PC-9 (cell line): ENCODE results near the gene ARHGEF12. TPM values are rescaled to one million over a fixed set of nuclear protein-coding genes. Genes with fewer than 3 reads are reported as not detected.

Experiments used
- BruUV-seq: library from RNA; stranded (reverse); fragments of 400-500 nt; replicated peaks from 2 replicates; lab custom pipeline; 2021; lab: Mats Ljungman, UMichigan
- CTCF ChIA-PET: fragments of 300-600 bp; sonication (Branson Sonifier 250); formaldehyde crosslinking; loops from one replicate; lab custom pipeline; 2022; ENCODE audit warnings: antibody characterized with exemption; lab: Charles Lee
- POLR2A ChIA-PET: fragments of 300-600 bp; sonication (Branson Sonifier 250); formaldehyde crosslinking; loops from one replicate; lab custom pipeline; 2022; ENCODE audit warnings: antibody characterized with exemption; ENCODE audit not compliant: unreplicated experiment; lab: Charles Lee
- DNase-seq, 2 experiments: peaks; one replicate each; pipeline versions ENCODE4 v3.0.0 to v3.0.0-alpha.2; 2015 to 2022; ENCODE audit warnings: mixed read lengths in 1 of 2
- H2AFZ ChIP-seq: fragments of 200-600 bp; sonication (generic); 2 replicates; pipeline ENCODE4 v1.8.1; 2017; ENCODE audit warnings: antibody characterized with exemption
- H3F3A ChIP-seq: fragments of 200-600 bp; sonication (generic); 2 replicates; pipeline ENCODE4 v1.8.1; 2017; ENCODE audit warnings: antibody characterized with exemption, mild to moderate bottlenecking, low read depth; ENCODE audit not compliant: insufficient read depth
- H3K27ac ChIP-seq: fragments of 200-600 bp; sonication (generic); 2 replicates; pipeline ENCODE4 v1.6.1; 2016; ENCODE audit warnings: mixed run types
- H3K27me3 ChIP-seq: fragments of 200-600 bp; sonication (generic); 2 replicates; pipeline ENCODE4 v1.6.1; 2016; ENCODE audit warnings: low read depth, mixed run types; ENCODE audit not compliant: insufficient read depth
- H3K36me3 ChIP-seq: fragments of 200-600 bp; sonication (generic); 2 replicates; pipeline ENCODE4 v1.6.1; 2016; ENCODE audit warnings: low read depth, mixed run types
- H3K4me1 ChIP-seq: fragments of 200-600 bp; sonication (generic); replicated peaks from 2 replicates; pipeline ENCODE4 v1.6.1; 2016; ENCODE audit warnings: mixed run types; ENCODE audit not compliant: insufficient read depth
- H3K4me2 ChIP-seq: fragments of 200-600 bp; sonication (generic); 2 replicates; pipeline ENCODE4 v1.6.1; 2017; ENCODE audit warnings: mixed run types
- H3K4me3 ChIP-seq: fragments of 200-600 bp; sonication (generic); 2 replicates; pipeline ENCODE4 v1.6.1; 2016; ENCODE audit warnings: mixed run types
- H3K79me2 ChIP-seq: fragments of 200-600 bp; sonication (generic); 2 replicates; pipeline ENCODE4 v1.6.1; 2017; ENCODE audit warnings: low read depth, mixed run types
- H3K9me2 ChIP-seq: fragments of 200-600 bp; sonication (generic); 2 replicates; pipeline ENCODE4 v1.8.1; 2017; ENCODE audit warnings: mild to moderate bottlenecking; ENCODE audit not compliant: insufficient read depth
- H3K9me3 ChIP-seq: fragments of 200-600 bp; sonication (generic); 2 replicates; pipeline ENCODE4 v1.8.1; 2016; ENCODE audit warnings: low read depth; ENCODE audit not compliant: insufficient read depth
- H4K20me1 ChIP-seq: fragments of 200-600 bp; sonication (generic); 2 replicates; pipeline ENCODE4 v1.8.1; 2017; ENCODE audit not compliant: insufficient read depth
- CTCF ChIP-seq: fragments of 200-600 bp; sonication (generic); conservative IDR thresholded peaks from 2 replicates; pipeline ENCODE4 v1.6.1; 2017; ENCODE audit warnings: mixed run types, antibody characterized with exemption, mild to moderate bottlenecking, moderate library complexity
- EZH2 ChIP-seq: fragments of 200-600 bp; sonication (generic); IDR thresholded peaks from 2 replicates; pipeline ENCODE4 v1.8.0; 2017; ENCODE audit warnings: antibody characterized with exemption, low read depth
- intact Hi-C: fragments of 100-400 bp; cut with micrococcal nuclease; formaldehyde crosslinking; loops from one replicate; pipeline ENCODE4 v1.10.0; 2022; ENCODE audit not compliant: unreplicated experiment
- total RNA-seq: library from RNA; stranded (reverse); gene quantifications from 2 replicates; pipeline ENCODE4 v1.2.3, GENCODE V29; 2021

The ARHGEF12 gene
- total RNA-seq, 1 experiment from 2014 or later: 76.5 TPM

- Histone ChIP-seq H3K27me3 (no peaks in the 10 kb centered on the region), H3K4me1 (peaks cover 22% of the 10 kb centered on the region), H3K9me2 (no peaks in the 10 kb centered on the region), H3K27ac (0 out of 2 replicates have a peak overlapping the region, but pooled peaks have one; percentile 15), H3F3A (peaks cover 6% of the 10 kb centered on the region), H3K36me3 (no peaks in the 10 kb centered on the region), H3K9me3 (no peaks in the 10 kb centered on the region), H3K4me3 (peak overlapping the region; percentile 28; the same call in 1 of the 2 replicates), H2AFZ (peak overlapping the region; percentile 37), H3K4me2 (peak overlapping the region; percentile 69), H4K20me1 (no peaks in the 10 kb centered on the region), H3K79me2 (no peaks in the 10 kb centered on the region)
- no peak for TF ChIP-seq CTCF
- TF ChIP-seq EZH2: no peak
- BruUV-seq: no TSS peak
- ChIA-PET POLR2A (no interaction called here), CTCF (interaction anchor here (0.6 to 1.3 kb wide), 2 partner anchors 14 to 611 kb away, joined by 5 to 6 read pairs; no protein-coding TSS in a partner anchor)
- DNase-seq: peak; percentile 87 to 97
- intact Hi-C loops: loop anchor here (2.0 kb wide), 2 partner anchors 14 kb away; no protein-coding TSS in a partner anchor
Observed at GRCh38 chr11:120316880-120317688, 19.1 kb upstream of the ARHGEF12 start.

- Histone ChIP-seq H3K4me2 (peak overlapping the region; percentile 69), H3K4me1 (peaks cover 22% of the 10 kb centered on the region), H3K79me2 (no peaks in the 10 kb centered on the region), H2AFZ (peak overlapping the region; percentile 37; the same call in 1 of the 2 replicates), H3K36me3 (no peaks in the 10 kb centered on the region), H3K27me3 (no peaks in the 10 kb centered on the region), H3F3A (peaks cover 6% of the 10 kb centered on the region), H3K9me2 (no peaks in the 10 kb centered on the region), H3K9me3 (no peaks in the 10 kb centered on the region), H3K27ac (no peak overlapping the region), H4K20me1 (no peaks in the 10 kb centered on the region), H3K4me3 (no peak overlapping the region)
- intact Hi-C loops: loop anchor here (2.0 kb wide), 2 partner anchors 13 to 15 kb away; no protein-coding TSS in a partner anchor
- no peak for DNase-seq
- ChIA-PET CTCF (interaction anchor here (1.3 kb wide), 1 partner anchor 15 kb away, joined by 5 read pairs; no protein-coding TSS in a partner anchor), POLR2A (no interaction called here)
- BruUV-seq: TSS peak; percentile 68
- TF ChIP-seq EZH2 (no peak), CTCF (no peak)
Observed at GRCh38 chr11:120317689-120318480, 18.3 kb upstream of the ARHGEF12 start.

- H3K9me3 ChIP-seq: no peaks in the 10 kb centered on the region
- H3K4me3 ChIP-seq: no peak overlapping the region
- intact Hi-C loops: no loop called here
- H3K9me2 ChIP-seq: no peaks in the 10 kb centered on the region
- H3K36me3 ChIP-seq: no peaks in the 10 kb centered on the region
- no peak overlapping the region for H2AFZ ChIP-seq
- no peak overlapping the region for H3K4me2 ChIP-seq
- H3K4me1 ChIP-seq: peaks cover 22% of the 10 kb centered on the region
- H3K79me2 ChIP-seq: no peaks in the 10 kb centered on the region
- POLR2A ChIA-PET: no interaction called here
- DNase-seq: no peak
- H3K27me3 ChIP-seq: no peaks in the 10 kb centered on the region
- BruUV-seq: no TSS peak
- peaks cover 9% of the 10 kb centered on the region for H3F3A ChIP-seq
- TF ChIP-seq CTCF (no peak), EZH2 (no peak)
- H3K27ac ChIP-seq: no peak overlapping the region
- no peaks in the 10 kb centered on the region for H4K20me1 ChIP-seq
- CTCF ChIA-PET: no interaction called here
Observed at GRCh38 chr11:120318906-120319305, 17.3 kb upstream of the ARHGEF12 start.
